Ishikawa (cell line): ENCODE results near the gene RPS6KA2.

ENCODE experiments used
- CEBPB ChIP-seq: IDR thresholded peaks from 2 replicates; pipeline ENCODE4 v1.6.1; 2012
- CREB1 ChIP-seq: IDR thresholded peaks from 2 replicates; pipeline ENCODE4 v1.6.1; 2012; ENCODE audit warnings: low read depth
- EGR1 ChIP-seq: IDR thresholded peaks from 2 replicates; pipeline ENCODE4 v1.6.1; 2012
- EP300 ChIP-seq: IDR thresholded peaks from 2 replicates; pipeline ENCODE4 v1.6.1; 2012; ENCODE audit warnings: borderline replicate concordance
- FOXM1 ChIP-seq: IDR thresholded peaks from 2 replicates; pipeline ENCODE4 v1.6.1; 2012; ENCODE audit warnings: low read depth, borderline replicate concordance
- NFIC ChIP-seq: IDR thresholded peaks from 2 replicates; pipeline ENCODE4 v1.6.1; 2012
- RAD21 ChIP-seq: IDR thresholded peaks from 2 replicates; pipeline ENCODE4 v1.6.1; 2012; ENCODE audit warnings: low read depth
- TAF1 ChIP-seq: IDR thresholded peaks from 2 replicates; pipeline ENCODE4 v1.6.1; 2012; ENCODE audit warnings: low read depth, mild to moderate bottlenecking
- TCF12 ChIP-seq: IDR thresholded peaks from 2 replicates; pipeline ENCODE4 v1.6.1; 2012; ENCODE audit warnings: low read depth
- TEAD4 ChIP-seq: IDR thresholded peaks from 2 replicates; pipeline ENCODE4 v1.6.1; 2012
- YY1 ChIP-seq: IDR thresholded peaks from 2 replicates; pipeline ENCODE4 v1.6.1; 2012; ENCODE audit warnings: low read depth
- ZBTB7A ChIP-seq: IDR thresholded peaks from 2 replicates; pipeline ENCODE4 v1.6.1; 2012; ENCODE audit warnings: low read depth
- TF ChIP-seq, protein P1 (sequence below): IDR thresholded peaks from 2 replicates; pipeline ENCODE4 v1.6.1; 2012
- TF ChIP-seq, protein P2 (sequence below): IDR thresholded peaks from 2 replicates; pipeline ENCODE4 v1.6.1; 2012; ENCODE audit warnings: low read depth, mild to moderate bottlenecking
- TF ChIP-seq, protein P3 (sequence below): IDR thresholded peaks from 2 replicates; pipeline ENCODE4 v1.6.1; 2012

RPS6KA2 gene

DNA sequence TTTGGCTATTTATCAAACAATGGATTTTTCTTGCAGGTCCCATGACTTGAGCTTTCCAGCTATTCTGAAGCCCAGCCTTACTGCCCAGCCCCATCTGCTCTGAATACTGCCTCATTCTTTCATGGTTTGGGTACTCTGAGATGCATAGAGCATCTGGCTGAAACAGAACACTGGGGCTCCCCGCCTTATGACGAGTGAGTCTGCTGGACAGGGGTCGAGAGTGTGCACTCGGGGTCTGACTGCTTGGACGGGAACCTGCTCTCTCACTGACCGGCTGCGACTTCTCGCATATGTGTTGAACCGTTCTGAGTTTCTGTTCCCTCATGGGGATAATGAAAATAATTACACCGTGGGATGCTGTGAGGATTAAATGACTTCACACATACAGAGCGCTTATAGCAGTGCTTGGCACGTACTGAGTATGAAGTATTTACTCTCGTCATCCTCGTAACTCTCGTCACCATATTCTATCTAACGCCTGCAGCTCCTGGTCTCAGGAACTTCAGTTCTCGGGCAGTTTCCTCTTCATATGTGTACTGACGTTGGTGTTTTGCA is 184.8 kb downstream of the RPS6KA2 start:
- no peak for TF ChIP-seq TEAD4
- no peak for TF ChIP-seq YY1
- no peak for TF ChIP-seq RAD21
- TF ChIP-seq CEBPB: no peak
- TF ChIP-seq, protein P1, sequence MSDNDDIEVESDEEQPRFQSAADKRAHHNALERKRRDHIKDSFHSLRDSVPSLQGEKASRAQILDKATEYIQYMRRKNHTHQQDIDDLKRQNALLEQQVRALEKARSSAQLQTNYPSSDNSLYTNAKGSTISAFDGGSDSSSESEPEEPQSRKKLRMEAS: no peak
- TF ChIP-seq NFIC: no peak
- TF ChIP-seq EP300: no peak
- TF ChIP-seq, protein P2, sequence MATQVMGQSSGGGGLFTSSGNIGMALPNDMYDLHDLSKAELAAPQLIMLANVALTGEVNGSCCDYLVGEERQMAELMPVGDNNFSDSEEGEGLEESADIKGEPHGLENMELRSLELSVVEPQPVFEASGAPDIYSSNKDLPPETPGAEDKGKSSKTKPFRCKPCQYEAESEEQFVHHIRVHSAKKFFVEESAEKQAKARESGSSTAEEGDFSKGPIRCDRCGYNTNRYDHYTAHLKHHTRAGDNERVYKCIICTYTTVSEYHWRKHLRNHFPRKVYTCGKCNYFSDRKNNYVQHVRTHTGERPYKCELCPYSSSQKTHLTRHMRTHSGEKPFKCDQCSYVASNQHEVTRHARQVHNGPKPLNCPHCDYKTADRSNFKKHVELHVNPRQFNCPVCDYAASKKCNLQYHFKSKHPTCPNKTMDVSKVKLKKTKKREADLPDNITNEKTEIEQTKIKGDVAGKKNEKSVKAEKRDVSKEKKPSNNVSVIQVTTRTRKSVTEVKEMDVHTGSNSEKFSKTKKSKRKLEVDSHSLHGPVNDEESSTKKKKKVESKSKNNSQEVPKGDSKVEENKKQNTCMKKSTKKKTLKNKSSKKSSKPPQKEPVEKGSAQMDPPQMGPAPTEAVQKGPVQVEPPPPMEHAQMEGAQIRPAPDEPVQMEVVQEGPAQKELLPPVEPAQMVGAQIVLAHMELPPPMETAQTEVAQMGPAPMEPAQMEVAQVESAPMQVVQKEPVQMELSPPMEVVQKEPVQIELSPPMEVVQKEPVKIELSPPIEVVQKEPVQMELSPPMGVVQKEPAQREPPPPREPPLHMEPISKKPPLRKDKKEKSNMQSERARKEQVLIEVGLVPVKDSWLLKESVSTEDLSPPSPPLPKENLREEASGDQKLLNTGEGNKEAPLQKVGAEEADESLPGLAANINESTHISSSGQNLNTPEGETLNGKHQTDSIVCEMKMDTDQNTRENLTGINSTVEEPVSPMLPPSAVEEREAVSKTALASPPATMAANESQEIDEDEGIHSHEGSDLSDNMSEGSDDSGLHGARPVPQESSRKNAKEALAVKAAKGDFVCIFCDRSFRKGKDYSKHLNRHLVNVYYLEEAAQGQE: no peak
- TF ChIP-seq TAF1: no peak
- TF ChIP-seq ZBTB7A: no peak

DNA sequence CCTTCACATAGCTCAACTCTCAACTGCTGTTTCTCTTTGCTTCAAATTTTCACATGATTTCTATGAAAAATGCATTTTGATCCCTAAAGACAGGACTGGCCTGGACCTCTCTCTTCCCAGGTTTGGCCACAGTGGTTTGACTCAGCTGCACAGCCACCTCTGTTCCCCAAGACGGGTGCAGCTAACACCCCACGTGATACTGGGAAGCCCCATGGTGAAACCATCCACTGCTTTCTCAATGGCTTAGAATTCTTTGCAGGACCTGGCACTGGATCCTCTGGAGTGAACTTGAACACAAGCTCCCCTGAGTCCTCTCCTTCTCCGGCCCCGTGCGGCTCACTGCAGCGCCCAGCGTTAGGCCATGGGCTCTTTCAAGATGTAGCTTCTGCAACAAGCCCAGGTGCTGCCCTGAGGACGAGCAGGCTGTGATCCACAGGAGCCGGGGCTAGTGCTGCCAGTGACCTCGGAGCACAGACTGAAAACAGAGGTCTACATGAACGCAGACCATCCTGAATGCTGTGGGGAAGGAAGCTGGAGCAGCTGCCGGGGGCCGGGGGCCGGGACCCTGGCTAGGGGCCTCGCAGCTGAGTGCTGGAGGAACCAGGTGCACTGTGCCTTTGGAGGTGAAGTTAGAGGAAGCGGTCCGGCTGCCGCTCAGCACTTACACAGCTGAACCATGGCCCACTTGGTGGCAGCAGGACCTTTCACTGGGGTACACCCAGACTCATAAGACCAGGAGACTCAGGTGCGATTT is 185.5 kb downstream of the RPS6KA2 start:
- TF ChIP-seq, protein P2: no peak
- TF ChIP-seq RAD21: 0 out of 2 replicates have a peak, but pooled peaks have one; percentile 5

DNA sequence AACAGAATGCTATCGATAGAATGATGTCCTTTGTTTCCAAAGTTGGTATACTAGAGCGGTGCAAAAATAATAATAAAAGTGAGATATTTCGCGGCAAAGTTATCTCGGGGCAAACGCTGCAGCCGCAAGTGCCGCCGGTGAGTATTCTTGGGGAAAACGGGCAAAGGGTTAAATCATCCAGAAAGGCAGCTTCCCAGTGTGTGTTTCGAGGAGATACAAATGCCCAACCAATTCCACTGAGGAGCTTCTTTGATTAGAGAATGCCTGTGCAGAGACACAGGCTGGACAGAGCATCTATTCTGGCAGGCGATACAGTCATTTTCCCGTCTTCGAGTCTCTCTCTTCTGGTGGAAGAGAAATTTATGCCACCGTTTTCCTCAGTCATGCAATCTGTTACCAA is 186.3 kb downstream of the RPS6KA2 start:
- TF ChIP-seq RAD21: no peak
- no peak for TF ChIP-seq ZBTB7A

DNA sequence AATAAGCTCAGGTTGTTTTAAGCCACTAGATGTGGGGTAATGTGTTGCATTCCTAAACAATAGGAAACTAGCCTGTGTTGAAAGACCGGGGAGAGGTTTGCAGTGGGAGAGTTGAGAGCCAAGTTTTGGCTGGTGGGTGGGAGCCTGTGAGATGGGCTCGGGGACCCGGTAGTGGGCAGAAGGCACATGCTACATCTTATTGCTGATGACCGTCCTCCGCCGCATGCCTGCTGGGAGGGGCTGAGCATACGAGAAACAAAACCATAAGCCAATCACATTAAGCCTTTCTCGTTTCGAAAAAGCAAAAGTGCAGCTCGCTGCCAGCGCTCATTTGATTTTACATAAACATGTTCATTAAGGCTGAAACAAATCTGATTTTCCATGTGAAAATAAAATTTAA is 186.9 kb downstream of the RPS6KA2 start:
- no peak for TF ChIP-seq CREB1
- no peak for TF ChIP-seq FOXM1
- TF ChIP-seq, protein P1: no peak
- TF ChIP-seq, protein P3, sequence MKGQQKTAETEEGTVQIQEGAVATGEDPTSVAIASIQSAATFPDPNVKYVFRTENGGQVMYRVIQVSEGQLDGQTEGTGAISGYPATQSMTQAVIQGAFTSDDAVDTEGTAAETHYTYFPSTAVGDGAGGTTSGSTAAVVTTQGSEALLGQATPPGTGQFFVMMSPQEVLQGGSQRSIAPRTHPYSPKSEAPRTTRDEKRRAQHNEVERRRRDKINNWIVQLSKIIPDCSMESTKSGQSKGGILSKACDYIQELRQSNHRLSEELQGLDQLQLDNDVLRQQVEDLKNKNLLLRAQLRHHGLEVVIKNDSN: no peak
- no peak for TF ChIP-seq NFIC
- TF ChIP-seq EGR1: no peak

DNA sequence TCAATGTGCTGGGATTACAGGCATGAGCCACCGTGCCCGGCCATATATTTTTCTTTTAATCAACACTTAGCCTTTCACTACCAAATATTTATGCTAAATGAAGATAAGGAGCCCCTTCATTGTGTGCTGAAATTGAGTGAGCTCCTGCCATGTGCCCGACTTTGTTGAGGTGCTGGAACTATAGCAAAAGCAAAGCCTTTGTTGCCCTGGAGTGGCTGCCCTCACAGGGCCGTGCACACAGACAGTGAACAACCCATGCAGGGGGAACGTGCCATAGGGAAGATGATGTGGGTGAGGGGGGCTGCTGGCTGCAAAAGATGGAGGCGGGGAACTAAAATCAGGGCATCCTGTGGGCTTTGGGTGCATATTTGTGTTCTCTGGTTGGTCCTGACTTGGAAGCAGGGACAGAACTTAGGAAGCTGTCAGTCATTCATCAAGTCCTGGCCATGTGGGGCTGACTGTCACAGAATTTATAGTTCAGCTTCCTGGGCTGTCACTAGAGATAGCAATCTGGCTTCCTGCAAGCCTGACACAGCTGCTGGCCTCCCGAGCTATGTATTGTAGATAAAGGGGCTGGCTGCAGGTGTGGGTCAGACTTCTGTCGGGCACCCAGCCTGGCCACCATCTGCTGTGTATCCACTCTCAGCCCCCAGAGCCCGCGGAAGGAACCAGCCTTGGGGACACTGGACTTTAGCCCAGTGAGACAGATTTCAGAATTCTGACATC is 187.5 kb downstream of the RPS6KA2 start:
- TF ChIP-seq TEAD4: no peak
- no peak for TF ChIP-seq NFIC
- no peak for TF ChIP-seq CEBPB
- TF ChIP-seq TAF1: no peak
- no peak for TF ChIP-seq YY1
- no peak for TF ChIP-seq EGR1
- TF ChIP-seq, protein P1: no peak
- no peak for TF ChIP-seq RAD21
- TF ChIP-seq, protein P3: no peak
- TF ChIP-seq CREB1: no peak
- no peak for TF ChIP-seq TCF12
- TF ChIP-seq, protein P2: no peak
- no peak for TF ChIP-seq EP300
- no peak for TF ChIP-seq FOXM1
- no peak for TF ChIP-seq ZBTB7A
